K562 (cell line): ENCODE measurements around the gene MTF1. TPM values are rescaled to one million over a fixed set of nuclear protein-coding genes. Genes with fewer than 3 reads are reported as not detected.

ENCODE experiments used
- BRF1 ChIP-seq: IDR thresholded peaks from 3 replicates; pipeline ENCODE4 v1.6.1; 2011; ENCODE audit warnings: borderline replicate concordance, mild to moderate bottlenecking; ENCODE audit not compliant: insufficient read length; ENCODE audit errors: extremely low read depth
- GTF3C2 ChIP-seq: IDR thresholded peaks from 3 replicates; pipeline ENCODE4 v1.6.1; 2011; ENCODE audit warnings: borderline replicate concordance, mild to moderate bottlenecking, moderate library complexity; ENCODE audit not compliant: insufficient read length; ENCODE audit errors: extremely low read depth
- PHF21A ChIP-seq: fragments of 450-650 bp; IDR thresholded peaks from 2 replicates; pipeline ENCODE4 v1.6.1; 2017; ENCODE audit warnings: low read depth, borderline replicate concordance
- POLR3G ChIP-seq: IDR thresholded peaks from 2 replicates; pipeline ENCODE4 v1.6.1; 2011; ENCODE audit not compliant: insufficient read length, insufficient replicate concordance; ENCODE audit errors: extremely low read depth
- REST ChIP-seq, 2 experiments: fragments of 450-650 bp; formaldehyde crosslinking in 1 of 2; IDR thresholded peaks; 2 replicates each; pipeline versions ENCODE4 v1.4.0 to v1.6.1; 2014 to 2020; ENCODE audit warnings: mild to moderate bottlenecking in 2 of 2, borderline replicate concordance in 1 of 2, low read depth in 1 of 2
- ZNF3 ChIP-seq: fragments of 250-450 bp; sonication (Bioruptor Pico); IDR thresholded peaks from 2 replicates; pipeline ENCODE4 v1.5.0; 2021; ENCODE audit warnings: mild to moderate bottlenecking, moderate library complexity
- ZNF384 ChIP-seq: IDR thresholded peaks from 2 replicates; pipeline ENCODE4 v1.6.1; 2012; ENCODE audit warnings: low read depth, low read length, improper control_type of control experiment
- ZNF449 ChIP-seq: fragments of 250-450 bp; sonication (Bioruptor Pico); IDR thresholded peaks from 2 replicates; pipeline ENCODE4 v1.8.0; 2022; ENCODE audit warnings: moderate library complexity, mild to moderate bottlenecking, inconsistent platforms
- polyA plus RNA-seq, 8 experiments: library from polyadenylated mRNA; depleted of rRNA in 4 of 8; stranded (reverse) in 5 of 8; unstranded in 3 of 8; fragments of >200 nt; fragmentation: Nextera tagmentation in 2 of 8; fragmentation: Illumina TruSeq in 1 of 8; extraction: Ambion mirVana in 2 of 8; extraction: Trizol in 1 of 8; gene quantifications; 2 replicates each; pipeline versions ENCODE4 v1.2.1 to v1.2.3, GENCODE V29; 2011 to 2014; ENCODE audit warnings: inconsistent platforms in 1 of 8, missing spikeins in 1 of 8
- total RNA-seq, 7 experiments: library from RNA; depleted of rRNA in 6 of 7; stranded (reverse); fragments of >200 nt in 6 of 7; fragmentation: Illumina TruSeq in 2 of 7; extraction: Trizol in 2 of 7; gene quantifications; 2 replicates each; pipeline versions ENCODE4 v1.2.1 to v1.2.3, GENCODE V29; 2011 to 2021; ENCODE audit warnings: low replicate concordance in 1 of 7

MTF1 gene
- total and polyA plus RNA-seq, 9 of the 15 experiments (the other 6 are each of a cell fraction or from before 2014, with no cell fraction given), result 1.1 to 12.2 (median 4.3) TPM

DNA sequence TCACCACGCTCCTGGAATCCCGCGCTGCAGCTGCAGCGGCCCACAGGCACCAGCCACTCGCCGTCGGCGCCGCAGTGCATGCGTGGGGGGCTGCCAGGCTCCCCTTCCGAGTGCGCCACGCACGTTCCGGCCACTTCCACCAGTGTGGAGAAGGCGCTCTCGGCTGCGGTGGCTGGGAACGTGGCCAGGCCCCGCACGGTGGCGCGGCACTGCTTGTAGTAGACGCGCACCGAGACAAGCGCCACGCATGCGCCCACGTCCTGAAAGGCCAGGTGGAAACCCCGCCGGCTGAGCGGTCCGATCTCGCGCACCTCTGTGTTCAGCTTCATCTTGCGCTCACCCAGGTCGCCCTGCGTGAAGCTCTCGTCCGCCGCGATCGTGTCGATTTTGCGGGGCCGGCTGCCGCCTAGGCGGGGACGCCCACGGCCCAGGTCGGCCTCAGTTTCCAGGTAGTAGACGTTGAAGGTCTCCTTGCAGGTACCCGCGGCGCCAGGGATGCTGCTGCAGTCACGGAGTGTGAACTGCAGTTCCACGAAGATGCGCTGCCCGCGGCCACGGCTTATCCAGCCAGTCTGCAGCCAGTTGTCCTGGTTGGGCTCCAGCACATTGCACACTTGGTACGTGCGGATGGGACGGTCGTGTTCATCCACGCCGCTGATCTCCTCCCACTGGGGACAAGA is 97.8 kb downstream of the MTF1 start (continued):
- no peak for TF ChIP-seq REST (IDR thresholded peaks at IDR 0.05; ENCODE audit: borderline replicate concordance)
- TF ChIP-seq REST (CRISPR knock-in tag; IDR thresholded peaks at IDR 0.05; ENCODE audit: low read depth), result no peak
- no peak for TF ChIP-seq BRF1
- TF ChIP-seq GTF3C2, result no peak
- no peak for TF ChIP-seq POLR3G
- no peak for TF ChIP-seq ZNF3 (CRISPR knock-in tag)
- no peak for TF ChIP-seq ZNF449 (CRISPR knock-in tag)
- no peak for TF ChIP-seq ZNF384
- no peak for TF ChIP-seq PHF21A
